Stimulated activated naive B cell treated with anti-CD40 and anti-IgM and Interleukin-4, amounts not matched to agents 10 μg/mL and 1 μg/mL and 100 μg/mL, for 72 hours (primary cell): ENCODE data around the gene LRRC8B.
A peak's percentile ranks its signal among the peaks of the same experiment; 100 is the strongest.

Experiments
- ATAC-seq, 2 donors: fragments of 150-1000 bp; cut with Tn5 transposase; replicated peaks; 2 replicates each; pipeline ENCODE4 v1.10.0; 2021; ENCODE audit warnings: moderate library complexity in 1 of 2
- DNase-seq: peaks from one replicate; pipeline ENCODE4 v3.0.0; 2021
- H3K27ac Mint-ChIP-seq: one replicate; pipeline ENCODE4 v1.8.0; 2022; ENCODE audit warnings: mild to moderate bottlenecking, mixed read lengths
- H3K27me3 Mint-ChIP-seq, 2 donors: one replicate each; pipeline ENCODE4 v1.8.0; 2022; ENCODE audit warnings: mixed read lengths in 2 of 2
- H3K36me3 Mint-ChIP-seq, 2 donors: one replicate each; pipeline ENCODE4 v1.8.0; 2022; ENCODE audit warnings: mixed read lengths in 2 of 2, mild to moderate bottlenecking in 1 of 2
- H3K4me1 Mint-ChIP-seq, 2 donors: one replicate each; pipeline ENCODE4 v1.8.0; 2022; ENCODE audit warnings: mixed read lengths in 2 of 2, mild to moderate bottlenecking in 1 of 2
- H3K4me3 Mint-ChIP-seq, 2 donors: one replicate each; pipeline ENCODE4 v1.8.0; 2022; ENCODE audit warnings: mild to moderate bottlenecking in 2 of 2, mixed read lengths in 2 of 2, moderate library complexity in 1 of 2
- H3K9me3 Mint-ChIP-seq, 2 donors: one replicate each; pipeline ENCODE4 v1.8.0; 2022; ENCODE audit warnings: mixed read lengths in 2 of 2, mild to moderate bottlenecking in 1 of 2

The LRRC8B gene

GRCh38 chr1:89574621-89575020, 50.0 kb downstream of the LRRC8B start:
- DNase-seq = no peak

GRCh38 chr1:89575207-89575606, 50.6 kb downstream of the LRRC8B start:
- H3K9me3 Mint-ChIP-seq = peaks cover 0 to 7% of the 10 kb centered on the region in 2 donors
- ATAC-seq = no peak
- peaks cover 15 to 28% of the 10 kb centered on the region in 2 donors for H3K4me1 Mint-ChIP-seq
- no peak overlapping the region for H3K4me3 Mint-ChIP-seq
- H3K36me3 Mint-ChIP-seq = peaks cover 33 to 56% of the 10 kb centered on the region in 2 donors
- no peak for DNase-seq
- no peaks in the 10 kb centered on the region for H3K27me3 Mint-ChIP-seq
- H3K27ac Mint-ChIP-seq = no peak overlapping the region

More at GRCh38 chr1:89574621-89575020, 50.0 kb downstream of the LRRC8B start:
- ATAC-seq = no peak
- Mint-ChIP-seq H3K4me3 (no peak overlapping the region), H3K9me3 (peaks cover 0 to 7% of the 10 kb centered on the region in 2 donors), H3K27me3 (no peaks in the 10 kb centered on the region), H3K36me3 (peaks cover 38 to 57% of the 10 kb centered on the region in 2 donors), H3K27ac (no peak overlapping the region), H3K4me1 (peaks cover 17 to 32% of the 10 kb centered on the region in 2 donors)

GRCh38 chr1:89576013-89576412, 51.4 kb downstream of the LRRC8B start:
- Mint-ChIP-seq H3K4me3 (no peak overlapping the region), H3K4me1 (peaks cover 9 to 20% of the 10 kb centered on the region in 2 donors), H3K36me3 (peaks cover 31 to 56% of the 10 kb centered on the region in 2 donors), H3K27ac (no peak overlapping the region), H3K27me3 (no peaks in the 10 kb centered on the region), H3K9me3 (peaks cover 0 to under 1% of the 10 kb centered on the region in 2 donors)
- DNase-seq = no peak
- no peak for ATAC-seq

- no peak overlapping the region for H3K27ac Mint-ChIP-seq
These were observed 53.5 kb downstream of the LRRC8B start for GRCh38 chr1:89578151-89578550.

GRCh38 chr1:89578946-89579684, 54.5 kb downstream of the LRRC8B start:
- ATAC-seq (no peak), DNase-seq (no peak)
- H3K36me3 Mint-ChIP-seq = peaks cover 31 to 52% of the 10 kb centered on the region in 2 donors
- H3K27ac Mint-ChIP-seq = no peak overlapping the region
- peaks cover 4 to 5% of the 10 kb centered on the region in 2 donors for H3K4me1 Mint-ChIP-seq
- H3K27me3 Mint-ChIP-seq = no peaks in the 10 kb centered on the region
- no peaks in the 10 kb centered on the region for H3K9me3 Mint-ChIP-seq
- H3K4me3 Mint-ChIP-seq = no peak overlapping the region

More at GRCh38 chr1:89578151-89578550, 53.5 kb downstream of the LRRC8B start:
- Mint-ChIP-seq H3K4me3 (no peak overlapping the region), H3K27me3 (no peaks in the 10 kb centered on the region), H3K4me1 (peaks cover 4 to 11% of the 10 kb centered on the region in 2 donors), H3K36me3 (peaks cover 34 to 54% of the 10 kb centered on the region in 2 donors), H3K9me3 (no peaks in the 10 kb centered on the region)
- DNase-seq (no peak), ATAC-seq (no peak)

GRCh38 chr1:89580036-89580435, 55.4 kb downstream of the LRRC8B start:
- peaks cover 4 to 5% of the 10 kb centered on the region in 2 donors for H3K4me1 Mint-ChIP-seq

GRCh38 chr1:89581859-89582258, 57.2 kb downstream of the LRRC8B start:
- Mint-ChIP-seq H3K9me3 (no peaks in the 10 kb centered on the region), H3K4me3 (no peak overlapping the region), H3K36me3 (peaks cover 37 to 55% of the 10 kb centered on the region in 2 donors), H3K27ac (no peak overlapping the region), H3K4me1 (peaks cover 5% of the 10 kb centered on the region in 2 donors), H3K27me3 (no peaks in the 10 kb centered on the region)
- no peak for ATAC-seq
- DNase-seq = no peak

More at GRCh38 chr1:89580036-89580435, 55.4 kb downstream of the LRRC8B start:
- H3K27ac Mint-ChIP-seq = no peak overlapping the region
- no peaks in the 10 kb centered on the region for H3K9me3 Mint-ChIP-seq
- ATAC-seq (no peak), DNase-seq (no peak)
- H3K36me3 Mint-ChIP-seq = peaks cover 24 to 49% of the 10 kb centered on the region in 2 donors
- no peak overlapping the region for H3K4me3 Mint-ChIP-seq
- no peaks in the 10 kb centered on the region for H3K27me3 Mint-ChIP-seq

GRCh38 chr1:89582571-89582970, 57.9 kb downstream of the LRRC8B start:
- Mint-ChIP-seq H3K27me3 (no peaks in the 10 kb centered on the region), H3K4me1 (peaks cover 5% of the 10 kb centered on the region in 2 donors), H3K27ac (no peak overlapping the region), H3K36me3 (peaks cover 44 to 60% of the 10 kb centered on the region in 2 donors), H3K4me3 (no peak overlapping the region), H3K9me3 (no peaks in the 10 kb centered on the region)
- ATAC-seq = no peak
- no peak for DNase-seq

- Mint-ChIP-seq H3K4me1 (peaks cover 8 to 16% of the 10 kb centered on the region in 2 donors), H3K27me3 (no peaks in the 10 kb centered on the region), H3K27ac (no peak overlapping the region), H3K36me3 (peaks cover 50 to 64% of the 10 kb centered on the region in 2 donors), H3K9me3 (no peaks in the 10 kb centered on the region), H3K4me3 (no peak overlapping the region)
- no peak for ATAC-seq
- DNase-seq = no peak
These were observed 59.6 kb downstream of the LRRC8B start for GRCh38 chr1:89584211-89584610.

GRCh38 chr1:89584781-89585180, 60.2 kb downstream of the LRRC8B start:
- H3K4me3 Mint-ChIP-seq = no peak overlapping the region
- H3K27me3 Mint-ChIP-seq = no peaks in the 10 kb centered on the region
- H3K36me3 Mint-ChIP-seq = peaks cover 51 to 65% of the 10 kb centered on the region in 2 donors
- no peak for ATAC-seq
- no peak for DNase-seq
- no peaks in the 10 kb centered on the region for H3K9me3 Mint-ChIP-seq
- H3K27ac Mint-ChIP-seq = no peak overlapping the region
- H3K4me1 Mint-ChIP-seq = peaks cover 12 to 22% of the 10 kb centered on the region in 2 donors

GRCh38 chr1:89587729-89588161, 63.1 kb downstream of the LRRC8B start:
- ATAC-seq (no peak), DNase-seq (no peak)
- H3K36me3 Mint-ChIP-seq = peaks cover 48 to 57% of the 10 kb centered on the region in 2 donors
- H3K4me3 Mint-ChIP-seq = no peak overlapping the region
- no peaks in the 10 kb centered on the region for H3K9me3 Mint-ChIP-seq
- H3K4me1 Mint-ChIP-seq = peaks cover 18 to 27% of the 10 kb centered on the region in 2 donors
- H3K27ac Mint-ChIP-seq = no peak overlapping the region
- H3K27me3 Mint-ChIP-seq = no peaks in the 10 kb centered on the region

GRCh38 chr1:89588480-89588879, 63.9 kb downstream of the LRRC8B start:
- no peak for ATAC-seq
- H3K4me3 Mint-ChIP-seq = no peak overlapping the region
- no peak overlapping the region for H3K27ac Mint-ChIP-seq
- H3K9me3 Mint-ChIP-seq = no peaks in the 10 kb centered on the region
- H3K27me3 Mint-ChIP-seq = no peaks in the 10 kb centered on the region
- peaks cover 48 to 53% of the 10 kb centered on the region in 2 donors for H3K36me3 Mint-ChIP-seq
- no peak for DNase-seq
- peaks cover 18 to 29% of the 10 kb centered on the region in 2 donors for H3K4me1 Mint-ChIP-seq

- no peak overlapping the region for H3K4me3 Mint-ChIP-seq
- H3K4me1 Mint-ChIP-seq = peaks cover 18 to 33% of the 10 kb centered on the region in 2 donors
- DNase-seq = no peak
These were observed 64.9 kb downstream of the LRRC8B start for GRCh38 chr1:89589515-89589914.

GRCh38 chr1:89590341-89591080, 65.9 kb downstream of the LRRC8B start:
- no peak for DNase-seq
- H3K9me3 Mint-ChIP-seq = no peaks in the 10 kb centered on the region
- peaks cover 39 to 44% of the 10 kb centered on the region in 2 donors for H3K36me3 Mint-ChIP-seq
- no peaks in the 10 kb centered on the region for H3K27me3 Mint-ChIP-seq
- no peak overlapping the region for H3K27ac Mint-ChIP-seq
- no peak overlapping the region for H3K4me3 Mint-ChIP-seq
- peaks cover 18 to 33% of the 10 kb centered on the region in 2 donors for H3K4me1 Mint-ChIP-seq
- ATAC-seq = peak in 1 of 2 donors; percentile 41

More at GRCh38 chr1:89589515-89589914, 64.9 kb downstream of the LRRC8B start:
- ATAC-seq = peak; percentile 34 to 61
- Mint-ChIP-seq H3K27ac (peak overlapping the region; percentile 39), H3K27me3 (no peaks in the 10 kb centered on the region), H3K9me3 (no peaks in the 10 kb centered on the region), H3K36me3 (peaks cover 45 to 52% of the 10 kb centered on the region in 2 donors)
